A549 (cell line): ENCODE measurements around the gene RDH5. TPM values are rescaled to one million over a fixed set of nuclear protein-coding genes. Genes with fewer than 3 reads are reported as not detected.

Experiments used
- ATAC-seq, 2 experiments: fragments of 200-7000 bp in 1 of 2; fragments of >200 bp in 1 of 2; cut with Nextera tagmentation in 1 of 2; cut with Tn5 transposase in 1 of 2; 3 replicates each; pipeline versions ENCODE4 v1.8.0 to v1.9.1; 2018 to 2020; ENCODE audit warnings: mild to moderate bottlenecking in 1 of 2, moderate library complexity in 1 of 2
- CTCF ChIA-PET: fragments of 300-600 bp; sonication (Branson Sonifier 250); formaldehyde crosslinking; extraction: SDS; loops from one replicate; lab custom pipeline; 2021; ENCODE audit warnings: antibody characterized with exemption, inconsistent platforms; lab: Yijun Ruan, JAX
- POLR2A ChIA-PET: fragments of 350-600 bp; formaldehyde crosslinking; extraction: SDS; loops from one replicate; lab custom pipeline; 2021; ENCODE audit warnings: antibody characterized with exemption, inconsistent platforms; lab: Yijun Ruan, JAX
- DNase-seq, 2 experiments: peaks; one replicate each; pipeline versions ENCODE4 v3.0.0 to v3.0.0-alpha.2; 2011 to 2016; ENCODE audit warnings: low read depth in 1 of 2, low spot score in 1 of 2
- FAIRE-seq: peaks from 2 replicates; lab custom pipeline; 2011; peaks lifted over from hg19 to GRCh38; lab: Jason Lieb, UNC
- H3K27ac ChIP-seq, 2 experiments: fragments of >200 bp; sonication (Bioruptor Twin); formaldehyde crosslinking; 3 replicates each; pipeline ENCODE4 v1.5.1; 2016 to 2017
- H3K4me1 ChIP-seq: fragments of >200 bp; sonication (Bioruptor Twin); formaldehyde crosslinking; 3 replicates; pipeline ENCODE4 v1.6.1; 2016
- H3K4me2 ChIP-seq: fragments of >200 bp; sonication (Bioruptor Twin); formaldehyde crosslinking; 3 replicates; pipeline ENCODE4 v1.6.1; 2016
- H3K4me3 ChIP-seq: fragments of >200 bp; sonication (Bioruptor Twin); formaldehyde crosslinking; 3 replicates; pipeline ENCODE4 v1.5.1; 2016
- H3K9me3 ChIP-seq: fragments of >200 bp; sonication (Bioruptor Twin); formaldehyde crosslinking; 3 replicates; pipeline ENCODE4 v1.6.1; 2016
- BCL3 ChIP-seq: fragments of >200 bp; sonication (Bioruptor Twin); formaldehyde crosslinking; IDR thresholded peaks from 3 replicates; pipeline ENCODE4 v1.6.1; 2016
- BHLHE40 ChIP-seq: IDR thresholded peaks from 2 replicates; pipeline ENCODE4 v1.6.1; 2012; ENCODE audit warnings: low read depth, low read length, inconsistent platforms
- CHD4 ChIP-seq: fragments of 200-600 bp; sonication (generic); IDR thresholded peaks from 2 replicates; pipeline ENCODE4 v1.6.1; 2016; ENCODE audit warnings: antibody characterized with exemption, mild to moderate bottlenecking, borderline replicate concordance
- GATA3 ChIP-seq: IDR thresholded peaks from 2 replicates; pipeline ENCODE4 v1.6.1; 2012; ENCODE audit warnings: borderline replicate concordance
- HEYL ChIP-seq: fragments of 250-450 bp; sonication (Bioruptor Pico); IDR thresholded peaks from 2 replicates; pipeline ENCODE4 v1.8.0; 2021; ENCODE audit warnings: mild to moderate bottlenecking, moderate library complexity
- HMGXB4 ChIP-seq: fragments of 250-450 bp; sonication (Bioruptor Pico); IDR thresholded peaks from 2 replicates; pipeline ENCODE4 v1.5.0; 2021; ENCODE audit warnings: mild to moderate bottlenecking, moderate library complexity, borderline replicate concordance
- HOXA7 ChIP-seq: fragments of 250-450 bp; sonication (Bioruptor Pico); IDR thresholded peaks from 2 replicates; pipeline ENCODE4 v1.5.0; 2020; ENCODE audit warnings: mild to moderate bottlenecking, moderate library complexity
- HOXB13 ChIP-seq: fragments of 250-450 bp; sonication (Bioruptor Pico); IDR thresholded peaks from 2 replicates; pipeline ENCODE4 v1.5.0; 2020; ENCODE audit warnings: low read depth, mild to moderate bottlenecking, moderate library complexity
- HOXB5 ChIP-seq: fragments of 250-450 bp; sonication (Bioruptor Pico); IDR thresholded peaks from 2 replicates; pipeline ENCODE4 v1.5.0; 2020; ENCODE audit warnings: mild to moderate bottlenecking, moderate library complexity
- JUN ChIP-seq, 2 experiments: fragments of >200 bp; sonication (Bioruptor Twin); formaldehyde crosslinking; IDR thresholded peaks; 2 replicates in 1 of 2; 3 replicates in 1 of 2; pipeline ENCODE4 v1.6.1; 2016 to 2017
- KDM1A ChIP-seq: fragments of 200-600 bp; sonication (generic); IDR thresholded peaks from 2 replicates; pipeline ENCODE4 v1.6.1; 2016; ENCODE audit warnings: low read depth, mild to moderate bottlenecking
- MAFK ChIP-seq: fragments of 450-650 bp; IDR thresholded peaks from 2 replicates; pipeline ENCODE4 v1.6.1; 2014; ENCODE audit not compliant: partially characterized antibody
- MYC ChIP-seq: IDR thresholded peaks from 2 replicates; pipeline ENCODE4 v1.6.1; 2012; ENCODE audit warnings: mild to moderate bottlenecking, inconsistent platforms, low read length, improper control_type of control experiment, borderline replicate concordance
- PHF8 ChIP-seq: fragments of 200-600 bp; sonication (generic); IDR thresholded peaks from 2 replicates; pipeline ENCODE4 v1.6.1; 2016; ENCODE audit warnings: low read depth, mild to moderate bottlenecking, antibody characterized with exemption, moderate library complexity, borderline replicate concordance
- POLR2AphosphoS2 ChIP-seq: conservative IDR thresholded peaks from 2 replicates; pipeline ENCODE4 v1.6.1; 2012; ENCODE audit warnings: low read length, improper control_type of control experiment, inconsistent platforms
- SMC3 ChIP-seq: fragments of >200 bp; sonication (Bioruptor Twin); formaldehyde crosslinking; IDR thresholded peaks from 3 replicates; pipeline ENCODE4 v1.6.1; 2018; ENCODE audit warnings: inconsistent platforms
- SREBF2 ChIP-seq: fragments of 450-650 bp; IDR thresholded peaks from 2 replicates; pipeline ENCODE4 v1.6.1; 2014; ENCODE audit warnings: mild to moderate bottlenecking, moderate library complexity
- ZC3H11A ChIP-seq: fragments of 450-650 bp; IDR thresholded peaks from 2 replicates; pipeline ENCODE4 v1.6.1; 2014; ENCODE audit warnings: antibody characterized with exemption, mild to moderate bottlenecking
- WGBS: methylation state at CpG from one replicate; pipeline ENCODE4 v1.1.6; 2017; ENCODE audit errors: missing lambda C conversion rate; 5-methylcytosine and 5-hydroxymethylcytosine counted together
- polyA plus RNA-seq, 4 experiments: library from polyadenylated mRNA; depleted of rRNA in 3 of 4; stranded (reverse); fragments of >200 nt; fragmentation: RNase III in 1 of 4; extraction: RNeasy Plus Mini Kit Qiagen cat#74134 plus additional on column Dnase treatment in 1 of 4; gene quantifications; 2 replicates in 3 of 4; 3 replicates in 1 of 4; pipeline ENCODE4 v1.2.3, GENCODE V29; 2011 to 2017
- TF ChIP-seq, protein P1 (sequence below): fragments of 200-600 bp; sonication (generic); IDR thresholded peaks from 2 replicates; pipeline ENCODE4 v1.6.1; 2016; ENCODE audit warnings: antibody characterized with exemption, mild to moderate bottlenecking, moderate library complexity
- TF ChIP-seq, protein P2 (sequence below): IDR thresholded peaks from 2 replicates; pipeline ENCODE4 v1.6.1; 2012; ENCODE audit warnings: low read depth, borderline replicate concordance
- TF ChIP-seq, protein P3 (sequence below): fragments of >200 bp; sonication (Bioruptor Twin); formaldehyde crosslinking; IDR thresholded peaks from 3 replicates; pipeline ENCODE4 v1.5.1; 2016

The RDH5 gene
- polyA plus RNA-seq, 2 of the 4 experiments (the other 2 are of a cell fraction) = 4.1 to 9.1 TPM

- Histone ChIP-seq H3K9me3 (no peaks in the 10 kb centered on the region), H3K27ac (no peak overlapping the region), H3K4me2 (0 out of 3 replicates have a peak overlapping the region, but pooled peaks have one; percentile 12), H3K4me3 (no peak overlapping the region), H3K4me1 (peaks cover 16% of the 10 kb centered on the region; the same call in 2 of the 3 replicates)
- TF ChIP-seq SREBF2 (no peak), SMC3 (no peak), HOXA7 (CRISPR knock-in tag) (no peak), HOXB13 (CRISPR knock-in tag) (no peak), MAFK (no peak), BHLHE40 (no peak), BCL3 (no peak), KDM1A (no peak)
- TF ChIP-seq, protein P1, sequence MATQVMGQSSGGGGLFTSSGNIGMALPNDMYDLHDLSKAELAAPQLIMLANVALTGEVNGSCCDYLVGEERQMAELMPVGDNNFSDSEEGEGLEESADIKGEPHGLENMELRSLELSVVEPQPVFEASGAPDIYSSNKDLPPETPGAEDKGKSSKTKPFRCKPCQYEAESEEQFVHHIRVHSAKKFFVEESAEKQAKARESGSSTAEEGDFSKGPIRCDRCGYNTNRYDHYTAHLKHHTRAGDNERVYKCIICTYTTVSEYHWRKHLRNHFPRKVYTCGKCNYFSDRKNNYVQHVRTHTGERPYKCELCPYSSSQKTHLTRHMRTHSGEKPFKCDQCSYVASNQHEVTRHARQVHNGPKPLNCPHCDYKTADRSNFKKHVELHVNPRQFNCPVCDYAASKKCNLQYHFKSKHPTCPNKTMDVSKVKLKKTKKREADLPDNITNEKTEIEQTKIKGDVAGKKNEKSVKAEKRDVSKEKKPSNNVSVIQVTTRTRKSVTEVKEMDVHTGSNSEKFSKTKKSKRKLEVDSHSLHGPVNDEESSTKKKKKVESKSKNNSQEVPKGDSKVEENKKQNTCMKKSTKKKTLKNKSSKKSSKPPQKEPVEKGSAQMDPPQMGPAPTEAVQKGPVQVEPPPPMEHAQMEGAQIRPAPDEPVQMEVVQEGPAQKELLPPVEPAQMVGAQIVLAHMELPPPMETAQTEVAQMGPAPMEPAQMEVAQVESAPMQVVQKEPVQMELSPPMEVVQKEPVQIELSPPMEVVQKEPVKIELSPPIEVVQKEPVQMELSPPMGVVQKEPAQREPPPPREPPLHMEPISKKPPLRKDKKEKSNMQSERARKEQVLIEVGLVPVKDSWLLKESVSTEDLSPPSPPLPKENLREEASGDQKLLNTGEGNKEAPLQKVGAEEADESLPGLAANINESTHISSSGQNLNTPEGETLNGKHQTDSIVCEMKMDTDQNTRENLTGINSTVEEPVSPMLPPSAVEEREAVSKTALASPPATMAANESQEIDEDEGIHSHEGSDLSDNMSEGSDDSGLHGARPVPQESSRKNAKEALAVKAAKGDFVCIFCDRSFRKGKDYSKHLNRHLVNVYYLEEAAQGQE = no peak
- DNase-seq (peak in 1 of 2 experiments; percentile 43), FAIRE-seq (no peak), ATAC-seq (no peak)
- 58% methylated on average over 6 of the region's 6 CpGs for WGBS
- ChIA-PET CTCF (interaction anchor here (0.7 kb wide), 1 partner anchor 15 kb away, joined by 4 read pairs; no protein-coding TSS in a partner anchor), POLR2A (no interaction called here)
These were observed 16.1 kb upstream of the RDH5 start for GRCh38 chr12:55703901-55704761.

DNA sequence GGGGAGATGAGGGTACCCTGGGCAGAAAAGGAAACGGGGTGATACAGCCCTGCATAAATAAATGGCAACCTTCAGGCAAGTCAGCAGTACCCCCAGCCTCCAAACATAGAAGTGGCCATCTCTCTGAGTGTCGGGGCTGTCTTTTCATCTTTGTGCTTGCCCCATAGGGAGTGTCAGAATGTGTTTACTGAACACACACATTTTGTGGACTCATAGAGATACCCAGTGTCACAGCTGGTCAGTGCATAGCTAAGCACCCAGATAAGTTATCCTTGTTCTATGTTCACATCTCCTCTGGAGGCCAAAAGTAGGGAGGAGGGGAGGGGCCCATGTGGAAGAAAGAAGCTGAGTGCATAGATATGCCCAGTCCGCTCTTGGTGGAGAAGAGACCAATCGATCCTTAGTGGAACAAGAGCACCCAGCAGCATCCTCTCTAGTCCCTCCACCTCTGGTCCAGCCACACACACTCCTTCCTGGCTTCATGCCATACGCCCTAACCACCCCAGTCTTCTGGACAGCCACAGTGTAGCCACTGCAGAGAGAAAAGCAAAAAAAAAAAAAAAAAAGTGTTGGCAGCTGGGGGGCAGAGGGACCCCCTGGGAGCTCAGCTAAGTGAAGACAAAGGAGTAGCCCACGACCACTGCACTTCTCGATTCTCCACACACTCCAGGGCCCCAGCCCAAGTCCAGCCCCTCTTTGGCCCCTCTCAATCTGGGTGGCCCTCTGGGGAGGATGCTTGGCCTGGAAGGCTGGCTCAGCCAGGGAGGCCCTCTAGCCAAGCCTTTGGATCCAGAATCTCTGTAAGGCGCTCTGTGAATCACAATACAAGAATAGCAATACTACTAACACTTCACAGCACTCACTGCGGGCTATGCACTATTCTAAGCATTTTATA, 15.1 kb upstream of the RDH5 start:
- Histone ChIP-seq H3K4me2 (no peak overlapping the region), H3K9me3 (no peaks in the 10 kb centered on the region), H3K4me1 (peaks cover 16% of the 10 kb centered on the region; the same call in 2 of the 3 replicates), H3K27ac (no peak overlapping the region), H3K4me3 (no peak overlapping the region)
- FAIRE-seq = no peak
- WGBS = 60% methylated on average over 9 of the region's 9 CpGs
- CTCF ChIA-PET = interaction anchor here (0.6 to 3.1 kb wide), 7 partner anchors 9 to 230 kb away, joined by 3 to 20 read pairs (median 5); partner anchors contain the start of gene BLOC1S1
- no peak for DNase-seq
- POLR2A ChIA-PET = interaction anchor here (1.4 kb wide), 1 partner anchor 11 kb away, joined by 5 read pairs; the partner anchor contains the start of gene BLOC1S1
- ATAC-seq = no peak
- no peak for TF ChIP-seq HMGXB4
- TF ChIP-seq MYC = no peak
- no peak for TF ChIP-seq POLR2AphosphoS2
- TF ChIP-seq CHD4 = no peak
- no peak for TF ChIP-seq BCL3
- TF ChIP-seq HOXB5 (CRISPR knock-in tag) = no peak
- TF ChIP-seq JUN (IDR thresholded peaks at IDR 0.05) = no peak
- no peak for TF ChIP-seq GATA3
- TF ChIP-seq, protein P2, sequence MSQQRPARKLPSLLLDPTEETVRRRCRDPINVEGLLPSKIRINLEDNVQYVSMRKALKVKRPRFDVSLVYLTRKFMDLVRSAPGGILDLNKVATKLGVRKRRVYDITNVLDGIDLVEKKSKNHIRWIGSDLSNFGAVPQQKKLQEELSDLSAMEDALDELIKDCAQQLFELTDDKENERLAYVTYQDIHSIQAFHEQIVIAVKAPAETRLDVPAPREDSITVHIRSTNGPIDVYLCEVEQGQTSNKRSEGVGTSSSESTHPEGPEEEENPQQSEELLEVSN = no peak
- TF ChIP-seq PHF8 = no peak
- TF ChIP-seq ZC3H11A = no peak
- no peak for TF ChIP-seq HEYL (CRISPR knock-in tag)
- TF ChIP-seq, protein P3, sequence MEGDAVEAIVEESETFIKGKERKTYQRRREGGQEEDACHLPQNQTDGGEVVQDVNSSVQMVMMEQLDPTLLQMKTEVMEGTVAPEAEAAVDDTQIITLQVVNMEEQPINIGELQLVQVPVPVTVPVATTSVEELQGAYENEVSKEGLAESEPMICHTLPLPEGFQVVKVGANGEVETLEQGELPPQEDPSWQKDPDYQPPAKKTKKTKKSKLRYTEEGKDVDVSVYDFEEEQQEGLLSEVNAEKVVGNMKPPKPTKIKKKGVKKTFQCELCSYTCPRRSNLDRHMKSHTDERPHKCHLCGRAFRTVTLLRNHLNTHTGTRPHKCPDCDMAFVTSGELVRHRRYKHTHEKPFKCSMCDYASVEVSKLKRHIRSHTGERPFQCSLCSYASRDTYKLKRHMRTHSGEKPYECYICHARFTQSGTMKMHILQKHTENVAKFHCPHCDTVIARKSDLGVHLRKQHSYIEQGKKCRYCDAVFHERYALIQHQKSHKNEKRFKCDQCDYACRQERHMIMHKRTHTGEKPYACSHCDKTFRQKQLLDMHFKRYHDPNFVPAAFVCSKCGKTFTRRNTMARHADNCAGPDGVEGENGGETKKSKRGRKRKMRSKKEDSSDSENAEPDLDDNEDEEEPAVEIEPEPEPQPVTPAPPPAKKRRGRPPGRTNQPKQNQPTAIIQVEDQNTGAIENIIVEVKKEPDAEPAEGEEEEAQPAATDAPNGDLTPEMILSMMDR = no peak
